Nephron (organoid): ENCODE data around the gene IL17A.
"Not testable (repeated sequence)": the region's sequence is repeated elsewhere in the genome, so short reads cannot be mapped to it uniquely, and the experiment has no call there.

Experiments used
- H3K27ac Mint-ChIP-seq, 3 experiments: 2 replicates each; pipeline ENCODE4 v1.8.0; 2020; ENCODE audit warnings: mixed read lengths in 3 of 3, mild to moderate bottlenecking in 2 of 3, moderate library complexity in 1 of 3
- H3K27me3 Mint-ChIP-seq: 2 replicates; pipeline ENCODE4 v1.8.0; 2021; ENCODE audit warnings: low read depth, mild to moderate bottlenecking, moderate library complexity, mixed read lengths
- H3K36me3 Mint-ChIP-seq: 2 replicates; pipeline ENCODE4 v1.8.0; 2020; ENCODE audit warnings: low read depth, mixed read lengths
- H3K4me1 Mint-ChIP-seq: 2 replicates; pipeline ENCODE4 v1.8.0; 2020; ENCODE audit warnings: mixed read lengths
- H3K4me3 Mint-ChIP-seq, 3 experiments: 2 replicates each; pipeline ENCODE4 v1.8.0; 2020; ENCODE audit warnings: mild to moderate bottlenecking in 3 of 3, mixed read lengths in 3 of 3, moderate library complexity in 2 of 3
- H3K9me3 Mint-ChIP-seq: 2 replicates; pipeline ENCODE4 v1.8.0; 2020; ENCODE audit warnings: mixed read lengths
- TF ChIP-seq, protein P1 (sequence below), 3 experiments: fragments of 200-600 bp; sonication (generic); IDR thresholded peaks; one replicate each; pipeline ENCODE4 v1.5.0; 2021; ENCODE audit warnings: antibody characterized with exemption in 3 of 3; ENCODE audit not compliant: unreplicated experiment in 3 of 3

The IL17A gene

GRCh38 chr6:52167267-52167666 is 18.9 kb upstream of the IL17A start:
- Mint-ChIP-seq H3K4me1 (no peaks in the 10 kb centered on the region), H3K36me3 (no peaks in the 10 kb centered on the region), H3K27ac (no peak overlapping the region), H3K27me3 (peaks cover 3% of the 10 kb centered on the region), H3K4me3 (no peak overlapping the region), H3K9me3 (peaks cover 10% of the 10 kb centered on the region)
- TF ChIP-seq, protein P1, sequence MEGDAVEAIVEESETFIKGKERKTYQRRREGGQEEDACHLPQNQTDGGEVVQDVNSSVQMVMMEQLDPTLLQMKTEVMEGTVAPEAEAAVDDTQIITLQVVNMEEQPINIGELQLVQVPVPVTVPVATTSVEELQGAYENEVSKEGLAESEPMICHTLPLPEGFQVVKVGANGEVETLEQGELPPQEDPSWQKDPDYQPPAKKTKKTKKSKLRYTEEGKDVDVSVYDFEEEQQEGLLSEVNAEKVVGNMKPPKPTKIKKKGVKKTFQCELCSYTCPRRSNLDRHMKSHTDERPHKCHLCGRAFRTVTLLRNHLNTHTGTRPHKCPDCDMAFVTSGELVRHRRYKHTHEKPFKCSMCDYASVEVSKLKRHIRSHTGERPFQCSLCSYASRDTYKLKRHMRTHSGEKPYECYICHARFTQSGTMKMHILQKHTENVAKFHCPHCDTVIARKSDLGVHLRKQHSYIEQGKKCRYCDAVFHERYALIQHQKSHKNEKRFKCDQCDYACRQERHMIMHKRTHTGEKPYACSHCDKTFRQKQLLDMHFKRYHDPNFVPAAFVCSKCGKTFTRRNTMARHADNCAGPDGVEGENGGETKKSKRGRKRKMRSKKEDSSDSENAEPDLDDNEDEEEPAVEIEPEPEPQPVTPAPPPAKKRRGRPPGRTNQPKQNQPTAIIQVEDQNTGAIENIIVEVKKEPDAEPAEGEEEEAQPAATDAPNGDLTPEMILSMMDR (IDR thresholded peaks at IDR 0.05; ENCODE audit: unreplicated experiment in 3 of 3), result no peak

DNA sequence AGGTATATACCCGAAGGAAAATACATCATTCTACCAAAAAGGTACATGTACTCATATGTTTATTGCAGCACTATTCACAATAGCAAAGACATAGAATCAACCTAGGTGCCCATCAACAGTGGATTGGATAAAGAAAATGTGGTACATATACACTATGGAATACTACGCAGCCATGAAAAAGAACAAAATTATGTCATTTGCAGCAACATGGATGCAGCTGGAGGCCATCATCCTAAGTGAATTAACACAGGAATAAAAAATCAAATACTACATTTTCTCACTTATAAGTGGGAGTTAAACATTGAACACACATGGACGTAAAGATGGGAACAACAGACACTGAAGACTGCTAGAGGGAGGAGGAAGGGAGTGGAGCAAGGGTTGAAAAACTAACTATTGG is 17.8 kb upstream of the IL17A start:
- not testable (repeated sequence) for H3K27me3 Mint-ChIP-seq, H3K36me3 Mint-ChIP-seq, H3K4me1 Mint-ChIP-seq, H3K4me3 Mint-ChIP-seq, H3K27ac Mint-ChIP-seq
- peaks cover 10% of the 10 kb centered on the region for H3K9me3 Mint-ChIP-seq

DNA sequence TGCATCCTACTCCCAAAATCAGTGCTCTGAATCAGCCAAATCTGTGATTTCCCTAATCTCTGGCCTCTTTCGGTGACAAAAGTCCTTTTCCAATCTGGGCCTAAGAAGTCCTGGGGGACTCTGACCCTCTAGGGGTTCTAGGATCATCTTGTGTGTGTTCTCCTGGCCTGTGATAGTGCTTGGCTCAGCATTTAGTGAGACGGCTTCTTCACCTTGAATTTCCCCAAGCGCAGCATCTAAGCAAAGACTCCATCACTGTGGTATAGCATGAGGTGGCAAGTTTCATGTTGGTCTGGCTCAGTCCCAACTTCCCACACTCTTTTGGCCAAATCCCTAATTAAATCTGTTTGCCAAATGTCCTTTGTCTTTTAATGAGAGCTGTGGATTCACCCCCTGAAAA is 12.1 kb upstream of the IL17A start:
- TF ChIP-seq, protein P1 (IDR thresholded peaks at IDR 0.05; ENCODE audit: unreplicated experiment in 3 of 3), result no peak
- Mint-ChIP-seq H3K4me3 (no peak overlapping the region), H3K9me3 (peaks cover 3% of the 10 kb centered on the region), H3K27ac (no peak overlapping the region), H3K4me1 (no peaks in the 10 kb centered on the region), H3K36me3 (no peaks in the 10 kb centered on the region), H3K27me3 (peaks cover 3% of the 10 kb centered on the region)

DNA sequence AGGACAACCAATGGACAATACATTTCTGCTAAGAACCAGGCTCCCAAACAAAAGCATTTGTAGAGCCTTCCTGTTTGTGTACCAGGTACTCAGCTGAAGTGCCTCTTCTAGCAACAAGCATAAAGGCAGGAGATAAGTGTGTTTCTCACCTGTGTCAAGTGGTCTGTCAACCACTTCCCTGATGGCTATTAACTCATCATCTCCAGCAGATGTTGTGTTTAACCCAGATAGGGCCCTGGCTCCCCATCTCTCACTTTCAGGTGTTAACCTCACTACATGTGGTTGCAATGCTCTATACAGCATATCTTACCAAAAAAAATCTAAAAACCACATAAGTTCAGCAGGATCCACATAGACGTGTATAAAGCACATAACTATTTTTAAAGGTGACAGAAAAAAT is 9.6 kb upstream of the IL17A start:
- no peaks in the 10 kb centered on the region for H3K9me3 Mint-ChIP-seq

GRCh38 chr6:52177961-52178360 is 8.2 kb upstream of the IL17A start:
- TF ChIP-seq, protein P1 (IDR thresholded peaks at IDR 0.05; ENCODE audit: unreplicated experiment in 3 of 3), result no peak
- Mint-ChIP-seq H3K36me3 (no peaks in the 10 kb centered on the region), H3K4me3 (no peak overlapping the region), H3K27me3 (no peaks in the 10 kb centered on the region), H3K27ac (no peak overlapping the region), H3K9me3 (no peaks in the 10 kb centered on the region), H3K4me1 (peaks cover 1% of the 10 kb centered on the region)

More for the DNA sequence above, 9.6 kb upstream of the IL17A start:
- Mint-ChIP-seq H3K27ac (no peak overlapping the region), H3K36me3 (no peaks in the 10 kb centered on the region), H3K4me3 (no peak overlapping the region), H3K27me3 (no peaks in the 10 kb centered on the region), H3K4me1 (no peaks in the 10 kb centered on the region)
- TF ChIP-seq, protein P1 (IDR thresholded peaks at IDR 0.05; ENCODE audit: unreplicated experiment in 3 of 3), result no peak

GRCh38 chr6:52180787-52181558 is 5.2 kb upstream of the IL17A start:
- TF ChIP-seq, protein P1 (IDR thresholded peaks at IDR 0.05; ENCODE audit: unreplicated experiment in 3 of 3), result no peak
- Mint-ChIP-seq H3K27me3 (no peaks in the 10 kb centered on the region), H3K9me3 (no peaks in the 10 kb centered on the region), H3K4me1 (peaks cover 8% of the 10 kb centered on the region), H3K36me3 (no peaks in the 10 kb centered on the region), H3K27ac (no peak overlapping the region), H3K4me3 (no peak overlapping the region)
